ENCODE results near the gene UQCRH.
A peak's percentile ranks its signal among the peaks of the same experiment; 100 is the strongest.

The UQCRH gene

GRCh38 chr1:46303038-46303871 is at the start of gene UQCRH, which contains the start of gene LRRC41:
TSS of gene UQCRH (plus strand) at chr1:46303698. CDS start at chr1:46303767, 69 bp downstream.
TSS of gene LRRC41 (minus strand) at chr1:46303616. CDS start at chr1:46303322, 294 bp downstream.
- Histone ChIP-seq H3K27ac (ENCODE audit: low read depth, low read length) (peak within 1 kb of the TSS; percentile 86), H3K4me1 (ENCODE audit: control insufficient read depth, insufficient read depth, low read length, unreplicated experiment) (peaks cover 25% of the 10 kb centered on the region), H3K36me3 (ENCODE audit: insufficient read depth, low read length) (no peaks in the 10 kb centered on the region), H3K4me3 (ENCODE audit: low read depth, low read length) (peak within 1 kb of the TSS; percentile 89), H2AFZ (ENCODE audit: low read length, unreplicated experiment) (peak within 1 kb of the TSS; percentile 75), H3K79me2 (ENCODE audit: control insufficient read depth, insufficient read depth, low read length, unreplicated experiment) (peaks cover 93% of the 10 kb centered on the region), H3K27me3 (ENCODE audit: insufficient read depth, low read length) (no peaks in the 10 kb centered on the region)

DNA sequence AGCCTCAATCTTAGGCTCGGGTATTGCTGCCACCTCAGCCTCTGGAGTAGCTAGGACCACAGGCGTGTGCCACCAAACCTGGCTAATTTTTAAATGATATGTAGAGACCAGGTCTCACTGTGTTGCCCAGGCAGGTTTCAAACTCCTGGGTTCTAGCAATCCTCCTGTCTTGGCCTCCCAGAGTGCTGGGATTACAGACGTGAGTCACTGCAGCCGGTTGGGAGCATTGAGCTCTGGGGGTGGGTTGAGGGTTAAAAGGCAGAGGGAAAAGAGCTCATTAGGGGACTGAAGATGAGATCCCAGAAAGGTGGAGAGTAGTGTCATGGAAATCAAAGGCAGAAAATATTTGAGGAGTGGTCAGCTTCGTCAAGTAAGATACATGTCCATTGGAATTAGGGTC is 48.8 kb upstream of the UQCRH start:
- Histone ChIP-seq H3K4me1 (ENCODE audit: control insufficient read depth, insufficient read depth, low read length, unreplicated experiment) (no peaks in the 10 kb centered on the region), H3K27ac (ENCODE audit: low read depth, low read length) (no peak overlapping the region), H3K36me3 (ENCODE audit: insufficient read depth, low read length) (peaks cover 15% of the 10 kb centered on the region), H2AFZ (ENCODE audit: low read length, unreplicated experiment) (no peak overlapping the region), H3K79me2 (ENCODE audit: control insufficient read depth, insufficient read depth, low read length, unreplicated experiment) (peaks cover 12% of the 10 kb centered on the region), H3K27me3 (ENCODE audit: insufficient read depth, low read length) (no peaks in the 10 kb centered on the region), H3K4me3 (ENCODE audit: low read depth, low read length) (no peak overlapping the region)

DNA sequence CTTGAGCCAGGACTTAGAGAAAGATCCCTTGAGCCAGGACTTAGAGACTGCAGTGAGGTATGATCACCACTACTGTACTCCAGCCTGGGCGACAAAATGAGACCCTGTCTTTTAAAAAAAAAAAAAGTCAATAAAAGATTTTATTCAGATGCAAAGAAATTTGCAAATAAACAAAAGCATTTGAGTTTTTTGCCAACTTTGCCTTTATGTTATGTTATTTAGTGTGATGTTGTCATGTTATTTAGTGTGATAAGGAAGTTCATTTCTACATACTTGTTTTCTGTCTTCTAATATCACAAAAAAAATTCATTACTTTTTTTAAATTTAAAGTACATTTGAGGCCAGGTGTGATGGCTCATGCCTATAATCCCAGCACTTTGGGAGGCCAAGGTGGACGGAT is 47.0 kb upstream of the UQCRH start:
- H3K4me1 ChIP-seq (ENCODE audit: control insufficient read depth, insufficient read depth, low read length, unreplicated experiment), result no peaks in the 10 kb centered on the region
- H2AFZ ChIP-seq (ENCODE audit: low read length, unreplicated experiment), result no peak overlapping the region
- H3K27me3 ChIP-seq (ENCODE audit: insufficient read depth, low read length), result no peaks in the 10 kb centered on the region
- H3K36me3 ChIP-seq (ENCODE audit: insufficient read depth, low read length), result peaks cover 19% of the 10 kb centered on the region; the same call in 1 of the 2 replicates
- no peak overlapping the region for H3K4me3 ChIP-seq (ENCODE audit: low read depth, low read length)
- H3K79me2 ChIP-seq (ENCODE audit: control insufficient read depth, insufficient read depth, low read length, unreplicated experiment), result peaks cover 5% of the 10 kb centered on the region
- no peak overlapping the region for H3K27ac ChIP-seq (ENCODE audit: low read depth, low read length)

- H3K27ac ChIP-seq (ENCODE audit: low read depth, low read length), result no peak overlapping the region
- H3K36me3 ChIP-seq (ENCODE audit: insufficient read depth, low read length), result peaks cover 30% of the 10 kb centered on the region; the same call in 1 of the 2 replicates
- H3K4me3 ChIP-seq (ENCODE audit: low read depth, low read length), result no peak overlapping the region
- no peaks in the 10 kb centered on the region for H3K27me3 ChIP-seq (ENCODE audit: insufficient read depth, low read length)
- H3K79me2 ChIP-seq (ENCODE audit: control insufficient read depth, insufficient read depth, low read length, unreplicated experiment), result no peaks in the 10 kb centered on the region
- no peak overlapping the region for H2AFZ ChIP-seq (ENCODE audit: low read length, unreplicated experiment)
- no peaks in the 10 kb centered on the region for H3K4me1 ChIP-seq (ENCODE audit: control insufficient read depth, insufficient read depth, low read length, unreplicated experiment)
These were observed 41.0 kb upstream of the UQCRH start for GRCh38 chr1:46262508-46262907.

GRCh38 chr1:46263146-46263545 is 40.4 kb upstream of the UQCRH start:
- Histone ChIP-seq H3K4me1 (ENCODE audit: control insufficient read depth, insufficient read depth, low read length, unreplicated experiment) (no peaks in the 10 kb centered on the region), H3K27me3 (ENCODE audit: insufficient read depth, low read length) (no peaks in the 10 kb centered on the region), H2AFZ (ENCODE audit: low read length, unreplicated experiment) (no peak overlapping the region), H3K36me3 (ENCODE audit: insufficient read depth, low read length) (peaks cover 28% of the 10 kb centered on the region; the same call in 1 of the 2 replicates), H3K27ac (ENCODE audit: low read depth, low read length) (no peak overlapping the region), H3K79me2 (ENCODE audit: control insufficient read depth, insufficient read depth, low read length, unreplicated experiment) (no peaks in the 10 kb centered on the region), H3K4me3 (ENCODE audit: low read depth, low read length) (no peak overlapping the region)

GRCh38 chr1:46268578-46268977 is 34.9 kb upstream of the UQCRH start:
- H3K79me2 ChIP-seq (ENCODE audit: control insufficient read depth, insufficient read depth, low read length, unreplicated experiment), result no peaks in the 10 kb centered on the region
- no peak overlapping the region for H3K4me3 ChIP-seq (ENCODE audit: low read depth, low read length)
- H3K27ac ChIP-seq (ENCODE audit: low read depth, low read length), result no peak overlapping the region
- no peak overlapping the region for H2AFZ ChIP-seq (ENCODE audit: low read length, unreplicated experiment)
- H3K4me1 ChIP-seq (ENCODE audit: control insufficient read depth, insufficient read depth, low read length, unreplicated experiment), result no peaks in the 10 kb centered on the region
- no peaks in the 10 kb centered on the region for H3K27me3 ChIP-seq (ENCODE audit: insufficient read depth, low read length)
- H3K36me3 ChIP-seq (ENCODE audit: insufficient read depth, low read length), result peaks cover 25% of the 10 kb centered on the region; the same call in 1 of the 2 replicates

DNA sequence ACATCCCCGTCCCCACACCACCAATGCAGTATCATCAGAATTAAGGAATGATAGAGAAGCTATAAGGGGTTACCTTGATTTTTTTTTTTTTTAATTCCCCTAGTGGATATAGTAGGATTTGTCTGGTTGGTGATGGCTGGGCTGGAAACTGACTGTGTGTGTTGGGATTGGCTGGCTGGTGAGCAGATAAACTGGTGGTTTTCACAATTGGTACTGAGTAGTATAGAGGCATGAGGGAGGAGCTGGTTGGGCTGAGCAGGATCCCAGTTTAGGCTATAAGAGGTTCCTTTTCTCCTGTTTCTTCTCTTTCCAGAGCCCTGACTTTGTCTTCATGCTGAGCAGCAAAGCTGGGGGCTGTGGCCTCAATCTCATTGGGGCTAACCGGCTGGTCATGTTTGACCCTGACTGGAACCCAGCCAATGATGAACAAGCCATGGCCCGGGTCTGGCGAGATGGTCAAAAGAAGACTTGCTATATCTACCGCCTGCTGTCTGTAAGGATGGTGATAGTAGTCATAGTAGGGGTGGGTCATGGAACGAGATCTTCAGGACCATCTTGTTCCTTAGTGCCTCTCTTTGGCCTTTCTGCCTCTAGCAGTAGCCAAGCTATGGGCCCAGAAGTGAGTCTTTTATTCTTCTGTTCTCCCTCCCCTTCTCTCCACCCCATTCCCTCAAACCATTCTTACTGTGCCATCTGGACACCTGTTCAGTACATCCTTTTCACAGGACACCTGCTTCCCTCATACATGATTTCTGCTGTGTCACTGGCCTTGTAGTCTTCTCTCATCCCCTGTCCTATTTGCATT is 29.1 kb upstream of the UQCRH start:
- Histone ChIP-seq H3K27me3 (ENCODE audit: insufficient read depth, low read length) (no peaks in the 10 kb centered on the region), H2AFZ (ENCODE audit: low read length, unreplicated experiment) (no peak overlapping the region), H3K36me3 (ENCODE audit: insufficient read depth, low read length) (peaks cover 40% of the 10 kb centered on the region; the same call in 1 of the 2 replicates), H3K27ac (ENCODE audit: low read depth, low read length) (no peak overlapping the region), H3K4me1 (ENCODE audit: control insufficient read depth, insufficient read depth, low read length, unreplicated experiment) (no peaks in the 10 kb centered on the region), H3K79me2 (ENCODE audit: control insufficient read depth, insufficient read depth, low read length, unreplicated experiment) (no peaks in the 10 kb centered on the region), H3K4me3 (ENCODE audit: low read depth, low read length) (no peak overlapping the region)

GRCh38 chr1:46275030-46275337 is 28.5 kb upstream of the UQCRH start:
- Histone ChIP-seq H3K36me3 (ENCODE audit: insufficient read depth, low read length) (peaks cover 43% of the 10 kb centered on the region; the same call in 1 of the 2 replicates), H3K27ac (ENCODE audit: low read depth, low read length) (no peak overlapping the region), H3K27me3 (ENCODE audit: insufficient read depth, low read length) (no peaks in the 10 kb centered on the region), H3K4me1 (ENCODE audit: control insufficient read depth, insufficient read depth, low read length, unreplicated experiment) (no peaks in the 10 kb centered on the region), H3K79me2 (ENCODE audit: control insufficient read depth, insufficient read depth, low read length, unreplicated experiment) (no peaks in the 10 kb centered on the region), H3K4me3 (ENCODE audit: low read depth, low read length) (no peak overlapping the region), H2AFZ (ENCODE audit: low read length, unreplicated experiment) (no peak overlapping the region)

- Histone ChIP-seq H3K4me3 (ENCODE audit: low read depth, low read length) (no peak overlapping the region), H3K4me1 (ENCODE audit: control insufficient read depth, insufficient read depth, low read length, unreplicated experiment) (no peaks in the 10 kb centered on the region), H3K27me3 (ENCODE audit: insufficient read depth, low read length) (no peaks in the 10 kb centered on the region), H3K27ac (ENCODE audit: low read depth, low read length) (no peak overlapping the region), H3K36me3 (ENCODE audit: insufficient read depth, low read length) (peaks cover 46% of the 10 kb centered on the region; the same call in 1 of the 2 replicates), H2AFZ (ENCODE audit: low read length, unreplicated experiment) (no peak overlapping the region), H3K79me2 (ENCODE audit: control insufficient read depth, insufficient read depth, low read length, unreplicated experiment) (no peaks in the 10 kb centered on the region)
These were observed 25.7 kb upstream of the UQCRH start for GRCh38 chr1:46277658-46278373.

GRCh38 chr1:46278807-46279206 is 24.7 kb upstream of the UQCRH start:
- Histone ChIP-seq H2AFZ (ENCODE audit: low read length, unreplicated experiment) (no peak overlapping the region), H3K4me1 (ENCODE audit: control insufficient read depth, insufficient read depth, low read length, unreplicated experiment) (no peaks in the 10 kb centered on the region), H3K79me2 (ENCODE audit: control insufficient read depth, insufficient read depth, low read length, unreplicated experiment) (no peaks in the 10 kb centered on the region), H3K4me3 (ENCODE audit: low read depth, low read length) (no peak overlapping the region), H3K27ac (ENCODE audit: low read depth, low read length) (no peak overlapping the region), H3K27me3 (ENCODE audit: insufficient read depth, low read length) (no peaks in the 10 kb centered on the region), H3K36me3 (ENCODE audit: insufficient read depth, low read length) (peaks cover 46% of the 10 kb centered on the region; the same call in 1 of the 2 replicates)
